ENCODE results near the gene ATP10A.

DNA sequence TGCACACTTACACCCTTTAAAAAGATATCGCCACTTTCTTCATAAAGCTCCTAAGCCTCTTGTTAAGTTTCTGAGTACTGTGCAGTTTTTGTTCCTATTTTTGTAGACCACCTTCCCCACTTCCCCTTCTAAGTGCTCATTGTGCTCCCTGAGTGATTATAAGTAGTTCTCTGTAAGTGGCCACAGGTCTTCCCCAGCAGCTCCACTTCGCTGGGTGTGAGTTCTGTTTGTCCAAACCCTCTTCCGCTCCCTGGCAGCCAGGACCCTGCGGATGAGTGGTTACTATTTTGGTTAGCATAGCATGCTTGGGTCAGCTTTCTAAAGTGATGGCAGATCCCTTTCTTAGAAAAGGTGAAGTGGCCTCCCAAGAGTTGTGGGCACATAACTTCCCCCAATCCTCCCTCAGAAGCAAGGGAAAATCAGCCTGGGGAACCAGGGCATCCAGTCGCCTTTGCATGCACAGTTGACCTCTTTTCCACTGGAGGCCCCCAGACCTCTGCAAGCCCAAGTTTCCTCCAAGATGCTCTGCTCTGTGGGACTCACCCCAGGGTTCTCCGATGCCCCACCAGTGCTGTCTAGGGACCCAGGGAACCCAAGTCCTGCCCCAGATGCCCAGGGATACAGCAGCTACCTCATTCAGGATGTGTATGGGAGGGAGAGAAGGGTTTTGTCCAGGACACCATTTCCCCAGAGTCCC is 69.6 kb downstream of the ATP10A start:
- TF ChIP-seq CTCF (IDR thresholded peaks at IDR 0.05; ENCODE audit: poor library complexity, severe bottlenecking), result no peak
- TF ChIP-seq EP300 (conservative IDR thresholded peaks at IDR 0.05; ENCODE audit: poor library complexity, severe bottlenecking), result no peak
- no peak for TF ChIP-seq TAF1 (IDR thresholded peaks at IDR 0.05; ENCODE audit: low read depth)
- no peak for TF ChIP-seq POLR2AphosphoS5 (IDR thresholded peaks at IDR 0.05)
- TF ChIP-seq EZH2 (IDR thresholded peaks at IDR 0.05; ENCODE audit: borderline replicate concordance, insufficient read depth, low read length, poor library complexity, severe bottlenecking), result no peak
- TF ChIP-seq RAD21 (conservative IDR thresholded peaks at IDR 0.05), result no peak
- TF ChIP-seq REST (IDR thresholded peaks at IDR 0.05; ENCODE audit: borderline replicate concordance), result no peak

All from neural cell (in vitro differentiated cells).